Mesenteric fat pad (tissue), 1 donor: ENCODE results near the gene OSBPL9. TPM values are rescaled to one million over a fixed set of nuclear protein-coding genes. Genes with fewer than 3 reads are reported as not detected.
"Not testable (repeated sequence)": the region's sequence is repeated elsewhere in the genome, so short reads cannot be mapped to it uniquely, and the experiment has no call there.

ENCODE experiments used
- DNase-seq: peaks from one replicate; pipeline ENCODE4 v3.0.0-alpha.2; 2020; ENCODE audit warnings: low spot score
- total RNA-seq: library from RNA; stranded (reverse); fragmentation: NEBNext Ultra II Directional; extraction: Animal tissue kit (Norgen Biotek cat#: 25700); gene quantifications from one replicate; pipeline ENCODE4 v1.2.1, GENCODE V29; 2021
- donor health status: DM: yes; HTN: yes; CAD: no.

OSBPL9 gene
- total RNA-seq, 1 donor from 2014 or later: 51.6 TPM

DNA sequence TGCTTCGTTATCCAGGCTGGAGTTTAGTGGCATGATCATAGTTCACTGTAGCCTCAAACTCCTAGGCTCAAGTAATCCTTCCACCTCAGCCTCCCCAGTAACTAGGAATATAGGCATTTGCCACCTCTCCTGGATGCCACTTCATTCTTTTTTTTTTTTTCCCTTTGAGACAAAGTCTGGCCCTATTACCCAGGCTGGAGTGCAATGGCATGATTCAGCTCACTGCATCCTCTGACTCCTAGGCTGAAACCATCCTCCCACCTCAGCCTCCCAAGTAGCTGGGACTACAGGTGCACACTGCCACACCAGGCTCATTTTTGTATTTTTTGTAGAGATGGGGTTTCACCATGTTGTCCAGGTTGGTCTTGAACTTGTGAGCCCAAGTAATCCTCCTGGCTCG is 19.3 kb downstream of the OSBPL9 start:
- no peak for DNase-seq

GRCh38 chr1:51636764-51637522 is 20.1 kb downstream of the OSBPL9 start:
- DNase-seq: no peak

- no peak for DNase-seq
These were observed 21.5 kb downstream of the OSBPL9 start for GRCh38 chr1:51638350-51638749.

DNA sequence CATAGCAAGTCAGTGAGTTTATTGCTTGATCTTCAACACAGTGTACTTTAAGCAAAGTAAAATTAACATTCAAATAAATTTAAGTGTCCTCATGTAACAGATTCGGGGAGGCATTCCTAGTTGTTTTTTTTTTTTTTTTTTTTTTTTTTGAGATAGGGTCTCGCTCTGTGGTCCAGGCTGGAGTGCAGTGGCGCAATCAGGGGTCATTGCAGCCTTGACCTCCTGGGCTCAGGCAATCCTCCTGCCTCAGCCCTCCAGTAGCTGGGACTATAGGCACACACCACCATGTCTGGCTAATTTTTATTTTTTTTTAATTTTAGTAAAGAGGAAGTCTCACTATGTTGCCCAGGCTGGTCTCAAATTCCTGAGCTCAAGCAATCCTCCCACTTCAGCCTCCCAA is 22.8 kb downstream of the OSBPL9 start:
- no peak for DNase-seq

GRCh38 chr1:51641096-51641495 is 24.2 kb downstream of the OSBPL9 start:
- DNase-seq: no peak

DNA sequence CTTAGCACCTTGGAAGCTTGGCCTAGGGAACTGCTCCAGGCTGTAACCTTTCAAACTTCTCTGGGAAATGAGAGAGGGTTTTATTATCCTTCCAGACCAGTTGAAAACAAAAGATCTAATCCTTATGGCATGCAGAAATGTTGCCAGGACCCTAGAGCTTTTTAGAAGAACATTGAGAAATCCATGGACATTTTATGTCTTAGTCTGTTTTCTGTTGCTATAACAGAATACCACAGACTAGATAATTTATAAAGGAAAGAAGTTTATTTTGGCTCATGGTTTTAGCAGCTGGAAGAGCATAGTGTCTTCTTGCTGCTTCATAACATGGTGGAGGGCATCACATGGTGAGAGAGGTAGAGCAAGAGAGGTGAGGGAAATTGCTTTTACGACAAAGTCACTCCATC is 25.8 kb downstream of the OSBPL9 start:
- DNase-seq: no peak

DNA sequence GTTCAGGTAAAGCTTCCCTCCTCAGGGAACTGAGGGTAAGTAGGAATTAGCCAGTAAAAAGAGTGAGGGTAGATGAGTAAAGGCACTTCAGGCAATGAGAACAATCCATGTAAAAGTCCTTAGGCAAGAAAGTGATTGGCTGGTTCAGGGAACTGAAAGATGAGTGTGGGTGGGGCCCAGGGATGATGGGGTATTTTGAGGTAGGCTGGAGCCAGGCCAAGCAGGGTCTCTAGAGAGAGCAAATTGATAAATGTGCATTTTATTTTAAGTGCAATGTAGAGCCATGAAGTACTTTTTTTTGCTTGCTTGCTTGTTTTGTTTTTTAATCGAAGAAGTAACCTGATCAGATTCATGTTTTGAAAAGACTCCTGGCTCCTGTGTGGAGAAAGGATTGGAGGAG is 26.5 kb downstream of the OSBPL9 start:
- DNase-seq: no peak

DNA sequence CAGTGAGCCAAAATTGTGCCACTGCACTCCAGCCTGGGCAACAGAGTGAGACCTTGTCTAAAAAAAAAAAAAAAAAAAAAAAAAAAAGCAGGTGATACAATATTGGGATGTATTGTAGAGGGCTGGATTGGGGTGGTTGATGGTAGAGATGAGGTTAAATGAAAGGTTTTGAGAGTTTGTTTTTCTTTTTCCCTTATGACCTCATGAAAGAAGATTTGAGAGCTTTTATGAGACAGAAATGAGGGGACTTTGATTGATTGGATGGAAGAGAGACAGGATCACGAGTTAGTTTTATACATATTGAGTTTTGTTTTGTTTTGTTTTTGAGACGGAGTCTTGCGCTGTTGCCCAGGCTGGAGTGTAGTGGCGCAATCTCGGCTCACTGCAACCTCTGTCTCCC is 27.1 kb downstream of the OSBPL9 start:
- no peak for DNase-seq

DNA sequence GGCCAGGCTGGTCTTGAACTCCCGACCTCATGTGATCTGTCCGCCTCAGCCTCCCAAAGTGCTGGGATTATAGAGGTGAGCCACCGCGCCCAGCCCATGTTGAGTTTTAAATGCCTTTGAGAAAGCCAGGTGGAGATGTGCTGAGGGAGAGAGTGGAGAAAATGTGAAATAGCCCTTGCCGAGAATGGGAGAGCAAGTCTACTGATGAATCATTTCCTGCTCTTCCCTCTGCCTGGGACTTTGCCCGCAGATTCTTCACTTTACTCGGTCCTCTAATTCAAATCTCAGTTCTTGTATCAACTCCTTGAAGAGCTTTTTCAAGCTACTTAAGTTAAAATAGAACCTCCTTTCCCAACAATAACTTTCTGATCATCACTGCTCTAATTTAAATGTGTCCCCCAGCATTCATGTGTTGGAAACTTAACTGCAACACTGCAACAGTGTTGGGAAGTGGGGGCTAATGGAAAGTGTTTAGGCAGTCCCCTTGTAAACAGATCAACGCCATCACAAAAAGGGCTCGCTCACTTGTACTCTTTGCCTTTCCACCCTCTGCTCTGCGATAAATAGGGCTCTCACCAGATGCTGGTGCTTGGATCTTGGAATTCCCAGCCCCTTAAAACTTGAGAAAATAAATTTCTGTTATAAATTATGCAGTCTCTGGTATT is 27.8 kb downstream of the OSBPL9 start:
- DNase-seq: no peak

GRCh38 chr1:51646592-51646991 is 29.7 kb downstream of the OSBPL9 start:
- not testable (repeated sequence) for DNase-seq

- no peak for DNase-seq
These were observed 31.6 kb downstream of the OSBPL9 start for GRCh38 chr1:51648180-51649109.

DNA sequence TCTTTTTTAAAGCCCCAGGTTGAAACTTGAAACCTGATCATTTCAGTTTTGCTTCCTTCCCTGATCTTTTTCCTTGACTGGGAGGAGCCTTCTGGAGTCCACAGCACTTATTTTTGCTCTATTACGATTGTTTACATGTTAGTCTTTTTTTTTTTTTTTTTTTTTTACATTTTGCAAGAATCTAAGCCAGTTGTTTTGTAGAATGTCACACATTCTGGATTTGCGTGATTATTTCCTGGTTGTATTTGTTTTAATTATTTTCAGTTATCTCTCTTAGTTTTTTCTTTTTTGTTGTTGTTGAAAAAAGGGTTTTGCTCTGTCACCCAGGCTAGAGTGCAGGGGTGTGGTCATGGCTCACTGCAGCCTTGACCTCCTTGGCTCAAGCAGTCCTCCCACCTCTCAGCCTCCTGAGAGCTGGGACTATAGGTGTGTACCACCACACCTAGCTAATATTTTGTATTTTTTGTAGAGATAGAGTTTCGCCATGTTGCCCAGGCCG is 32.8 kb downstream of the OSBPL9 start:
- no peak for DNase-seq

DNA sequence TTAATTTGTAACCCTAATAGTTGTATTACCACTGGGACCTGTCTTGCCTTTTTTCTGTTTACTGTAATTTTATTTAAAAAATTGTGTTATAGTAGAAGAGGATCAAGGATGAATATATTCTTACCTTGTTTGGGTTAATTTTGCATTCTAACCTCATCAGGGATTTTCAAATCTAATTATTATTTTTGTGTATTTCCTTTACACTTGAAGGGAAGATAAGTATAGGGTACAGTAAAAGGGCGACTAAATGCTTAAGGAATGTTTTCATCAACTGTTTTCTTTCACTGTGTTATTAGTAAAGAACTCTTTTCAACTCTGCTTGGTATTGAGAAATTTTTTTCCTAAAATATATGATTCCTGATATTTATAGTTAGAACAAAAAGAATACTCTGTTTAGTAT is 33.3 kb downstream of the OSBPL9 start:
- DNase-seq: no peak

- no peak for DNase-seq
These were observed 34.7 kb downstream of the OSBPL9 start for GRCh38 chr1:51651552-51651942.

- no peak for DNase-seq
These were observed 35.7 kb downstream of the OSBPL9 start for GRCh38 chr1:51652599-51652998.

DNA sequence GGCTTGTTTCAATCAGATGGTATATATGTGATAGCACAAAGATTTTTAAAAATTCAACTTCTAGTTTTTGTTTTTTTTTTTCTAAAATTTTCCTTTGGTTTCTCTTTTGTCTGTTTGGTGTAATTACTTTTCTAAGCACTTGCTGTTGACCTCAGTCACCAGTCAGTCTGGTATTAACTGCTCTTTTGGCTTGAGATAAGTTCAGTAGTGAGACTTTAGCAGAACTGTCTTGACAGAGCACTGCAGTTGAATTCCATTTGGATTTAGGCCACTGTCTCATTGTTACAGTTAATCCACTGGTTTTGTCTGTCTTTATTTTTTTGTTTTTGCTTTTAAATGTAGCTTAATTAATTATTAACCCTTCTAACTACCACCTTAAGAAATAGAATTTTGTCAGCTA is 36.2 kb downstream of the OSBPL9 start:
- DNase-seq: no peak

DNA sequence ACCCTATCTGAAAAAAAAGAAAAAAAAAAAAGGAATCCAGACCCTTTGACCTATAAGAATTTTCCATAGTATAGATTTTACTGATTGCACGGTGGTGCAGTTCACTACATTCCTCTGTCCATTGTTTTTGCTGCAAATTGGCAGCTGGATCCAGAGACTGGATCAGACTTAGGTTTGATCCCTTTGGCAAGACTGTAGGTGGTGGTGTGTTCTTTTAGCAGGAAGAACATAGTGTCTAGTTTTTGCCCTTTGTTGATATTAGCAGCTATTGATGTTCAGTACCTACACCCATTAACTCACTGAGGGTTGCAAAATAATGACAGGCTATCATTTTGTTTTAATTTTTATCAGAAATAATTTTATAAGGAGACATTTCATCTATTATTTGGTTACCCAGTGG is 37.1 kb downstream of the OSBPL9 start:
- DNase-seq: no peak

- DNase-seq: no peak
These were observed 39.5 kb downstream of the OSBPL9 start for GRCh38 chr1:51656374-51656773.

GRCh38 chr1:51660580-51660979 is 43.7 kb downstream of the OSBPL9 start:
- no peak for DNase-seq

- no peak for DNase-seq
These were observed 44.2 kb downstream of the OSBPL9 start for GRCh38 chr1:51661081-51661518.

- no peak for DNase-seq
These were observed 46.2 kb downstream of the OSBPL9 start for GRCh38 chr1:51663105-51663504.

- no peak for DNase-seq
These were observed 46.8 kb downstream of the OSBPL9 start for GRCh38 chr1:51663721-51664120.
